K562 (cell line): ENCODE results near the gene TPD52L2. TPM values are rescaled to one million over a fixed set of nuclear protein-coding genes. Genes with fewer than 3 reads are reported as not detected.

Experiments used
- HDAC3 ChIP-seq: fragments of 450-650 bp; IDR thresholded peaks from 2 replicates; pipeline ENCODE4 v1.6.1; 2018; ENCODE audit warnings: borderline replicate concordance, mild to moderate bottlenecking, moderate library complexity; ENCODE audit not compliant: partially characterized antibody
- HMG20A ChIP-seq: fragments of 450-650 bp; formaldehyde crosslinking; conservative IDR thresholded peaks from 2 replicates; pipeline ENCODE4 v1.4.0; 2020; ENCODE audit warnings: mild to moderate bottlenecking, mixed read lengths
- JUNB ChIP-seq: fragments of 450-650 bp; formaldehyde crosslinking; conservative IDR thresholded peaks from 2 replicates; pipeline ENCODE4 v1.4.0; 2020; ENCODE audit warnings: mild to moderate bottlenecking
- NCOA2 ChIP-seq, 2 experiments: fragments of 450-650 bp; IDR thresholded peaks; 2 replicates each; pipeline ENCODE4 v1.6.1; 2018; ENCODE audit warnings: mild to moderate bottlenecking in 2 of 2, moderate library complexity in 1 of 2; ENCODE audit not compliant: partially characterized antibody in 2 of 2
- NR2F6 ChIP-seq: fragments of 450-650 bp; formaldehyde crosslinking; IDR thresholded peaks from 2 replicates; pipeline ENCODE4 v1.4.0; 2020; ENCODE audit warnings: mild to moderate bottlenecking
- SIN3A ChIP-seq, 2 experiments: fragments of 150-350 bp in 1 of 2; IDR thresholded peaks; 2 replicates each; pipeline ENCODE4 v1.6.1; 2011 to 2016; ENCODE audit warnings: borderline replicate concordance in 2 of 2, low read depth in 2 of 2, low read length in 2 of 2, mild to moderate bottlenecking in 2 of 2, moderate library complexity in 2 of 2; ENCODE audit not compliant: control insufficient read depth in 1 of 2
- ZNF239 ChIP-seq: fragments of 250-450 bp; sonication (Bioruptor Pico); IDR thresholded peaks from 2 replicates; pipeline ENCODE4 v1.4.0; 2020; ENCODE audit warnings: mild to moderate bottlenecking
- ZNF644 ChIP-seq: fragments of 200-800 bp; sonication (Bioruptor generic); IDR thresholded peaks from 2 replicates; pipeline ENCODE4 v1.6.1; 2016; ENCODE audit warnings: low read depth, missing genetic modification characterization, missing compliant biosample characterization
- polyA plus RNA-seq, 8 experiments: library from polyadenylated mRNA; depleted of rRNA in 4 of 8; stranded (reverse) in 5 of 8; unstranded in 3 of 8; fragments of >200 nt; fragmentation: Nextera tagmentation in 2 of 8; fragmentation: Illumina TruSeq in 1 of 8; extraction: Ambion mirVana in 2 of 8; extraction: Trizol in 1 of 8; gene quantifications; 2 replicates each; pipeline versions ENCODE4 v1.2.1 to v1.2.3, GENCODE V29; 2011 to 2014; ENCODE audit warnings: inconsistent platforms in 1 of 8, missing spikeins in 1 of 8
- total RNA-seq, 7 experiments: library from RNA; depleted of rRNA in 6 of 7; stranded (reverse); fragments of >200 nt in 6 of 7; fragmentation: Illumina TruSeq in 2 of 7; extraction: Trizol in 2 of 7; gene quantifications; 2 replicates each; pipeline versions ENCODE4 v1.2.1 to v1.2.3, GENCODE V29; 2011 to 2021; ENCODE audit warnings: low replicate concordance in 1 of 7
- TF ChIP-seq, protein P1 (sequence below): fragments of 250-450 bp; sonication (Bioruptor Pico); IDR thresholded peaks from 2 replicates; pipeline ENCODE4 v1.4.0; 2020; ENCODE audit warnings: mild to moderate bottlenecking, moderate library complexity
- TF ChIP-seq, protein P2 (sequence below): sonication (generic); formaldehyde crosslinking; IDR thresholded peaks from 2 replicates; pipeline ENCODE4 v1.8.1; 2023; ENCODE audit warnings: mild to moderate bottlenecking, missing genetic modification reagents
- TF ChIP-seq, protein P3 (sequence below): sonication (generic); formaldehyde crosslinking; IDR thresholded peaks from 2 replicates; pipeline ENCODE4 v1.8.0; 2022; ENCODE audit warnings: mild to moderate bottlenecking, missing genetic modification reagents, borderline replicate concordance
- TF ChIP-seq, protein P4 (sequence below), 2 experiments: fragments of 450-650 bp; IDR thresholded peaks; 2 replicates each; pipeline ENCODE4 v1.6.1; 2018; ENCODE audit warnings: mild to moderate bottlenecking in 2 of 2, low read depth in 1 of 2; ENCODE audit not compliant: partially characterized antibody in 2 of 2
- TF ChIP-seq, protein P5 (sequence below): fragments of 450-650 bp; formaldehyde crosslinking; IDR thresholded peaks from 2 replicates; pipeline ENCODE4 v1.4.0; 2022; ENCODE audit warnings: missing genetic modification characterization

Gene TPD52L2
- total and polyA plus RNA-seq, 9 of the 15 experiments (the other 6 are each of a cell fraction or from before 2014, with no cell fraction given), result 1.9 to 117 (median 74.6) TPM

DNA sequence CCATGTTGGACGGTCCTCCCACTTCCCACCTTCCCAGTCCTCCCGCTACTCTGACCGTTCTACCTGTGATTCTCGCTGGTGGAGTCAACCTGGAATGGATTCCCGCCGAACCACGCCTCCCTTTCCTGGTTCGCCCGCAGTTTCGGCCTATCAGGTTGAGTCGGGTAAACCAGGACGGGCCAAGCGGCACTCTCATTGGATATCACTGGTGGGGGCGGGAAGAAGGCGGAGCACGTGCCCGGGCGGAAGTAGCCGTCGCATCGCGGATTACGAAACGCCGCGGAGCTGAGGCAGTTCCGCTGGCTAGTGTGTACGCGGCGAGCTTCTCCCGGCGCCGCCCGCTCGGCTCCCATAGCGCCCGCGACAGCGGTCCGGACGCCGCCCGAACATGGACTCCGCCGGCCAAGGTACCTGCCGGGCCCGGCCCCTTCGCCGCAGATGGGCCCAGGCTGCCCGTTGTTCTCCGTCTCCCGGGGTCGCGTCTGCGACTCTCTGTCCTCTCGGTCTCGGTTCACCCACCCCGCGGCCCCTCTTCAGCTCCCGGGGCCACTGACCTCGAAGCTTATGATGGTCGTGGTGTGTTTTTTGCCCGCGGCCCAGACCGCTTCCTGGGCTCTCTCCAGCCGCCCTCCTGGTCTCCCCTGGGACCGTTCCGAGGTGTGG lies at the start of gene TPD52L2 (continued):
- TF ChIP-seq, protein P1, sequence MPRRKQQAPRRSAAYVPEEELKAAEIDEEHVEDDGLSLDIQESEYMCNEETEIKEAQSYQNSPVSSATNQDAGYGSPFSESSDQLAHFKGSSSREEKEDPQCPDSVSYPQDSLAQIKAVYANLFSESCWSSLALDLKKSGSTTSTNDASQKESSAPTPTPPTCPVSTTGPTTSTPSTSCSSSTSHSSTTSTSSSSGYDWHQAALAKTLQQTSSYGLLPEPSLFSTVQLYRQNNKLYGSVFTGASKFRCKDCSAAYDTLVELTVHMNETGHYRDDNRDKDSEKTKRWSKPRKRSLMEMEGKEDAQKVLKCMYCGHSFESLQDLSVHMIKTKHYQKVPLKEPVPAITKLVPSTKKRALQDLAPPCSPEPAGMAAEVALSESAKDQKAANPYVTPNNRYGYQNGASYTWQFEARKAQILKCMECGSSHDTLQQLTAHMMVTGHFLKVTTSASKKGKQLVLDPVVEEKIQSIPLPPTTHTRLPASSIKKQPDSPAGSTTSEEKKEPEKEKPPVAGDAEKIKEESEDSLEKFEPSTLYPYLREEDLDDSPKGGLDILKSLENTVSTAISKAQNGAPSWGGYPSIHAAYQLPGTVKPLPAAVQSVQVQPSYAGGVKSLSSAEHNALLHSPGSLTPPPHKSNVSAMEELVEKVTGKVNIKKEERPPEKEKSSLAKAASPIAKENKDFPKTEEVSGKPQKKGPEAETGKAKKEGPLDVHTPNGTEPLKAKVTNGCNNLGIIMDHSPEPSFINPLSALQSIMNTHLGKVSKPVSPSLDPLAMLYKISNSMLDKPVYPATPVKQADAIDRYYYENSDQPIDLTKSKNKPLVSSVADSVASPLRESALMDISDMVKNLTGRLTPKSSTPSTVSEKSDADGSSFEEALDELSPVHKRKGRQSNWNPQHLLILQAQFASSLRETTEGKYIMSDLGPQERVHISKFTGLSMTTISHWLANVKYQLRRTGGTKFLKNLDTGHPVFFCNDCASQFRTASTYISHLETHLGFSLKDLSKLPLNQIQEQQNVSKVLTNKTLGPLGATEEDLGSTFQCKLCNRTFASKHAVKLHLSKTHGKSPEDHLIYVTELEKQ (CRISPR knock-in tag), result no peak
- TF ChIP-seq, protein P2, sequence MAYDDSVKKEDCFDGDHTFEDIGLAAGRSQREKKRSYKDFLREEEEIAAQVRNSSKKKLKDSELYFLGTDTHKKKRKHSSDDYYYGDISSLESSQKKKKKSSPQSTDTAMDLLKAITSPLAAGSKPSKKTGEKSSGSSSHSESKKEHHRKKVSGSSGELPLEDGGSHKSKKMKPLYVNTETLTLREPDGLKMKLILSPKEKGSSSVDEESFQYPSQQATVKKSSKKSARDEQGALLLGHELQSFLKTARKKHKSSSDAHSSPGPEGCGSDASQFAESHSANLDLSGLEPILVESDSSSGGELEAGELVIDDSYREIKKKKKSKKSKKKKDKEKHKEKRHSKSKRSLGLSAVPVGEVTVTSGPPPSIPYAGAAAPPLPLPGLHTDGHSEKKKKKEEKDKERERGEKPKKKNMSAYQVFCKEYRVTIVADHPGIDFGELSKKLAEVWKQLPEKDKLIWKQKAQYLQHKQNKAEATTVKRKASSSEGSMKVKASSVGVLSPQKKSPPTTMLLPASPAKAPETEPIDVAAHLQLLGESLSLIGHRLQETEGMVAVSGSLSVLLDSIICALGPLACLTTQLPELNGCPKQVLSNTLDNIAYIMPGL (CRISPR knock-in tag), result peak; percentile 48; the same call in 1 of the 2 replicates
- TF ChIP-seq, protein P3, sequence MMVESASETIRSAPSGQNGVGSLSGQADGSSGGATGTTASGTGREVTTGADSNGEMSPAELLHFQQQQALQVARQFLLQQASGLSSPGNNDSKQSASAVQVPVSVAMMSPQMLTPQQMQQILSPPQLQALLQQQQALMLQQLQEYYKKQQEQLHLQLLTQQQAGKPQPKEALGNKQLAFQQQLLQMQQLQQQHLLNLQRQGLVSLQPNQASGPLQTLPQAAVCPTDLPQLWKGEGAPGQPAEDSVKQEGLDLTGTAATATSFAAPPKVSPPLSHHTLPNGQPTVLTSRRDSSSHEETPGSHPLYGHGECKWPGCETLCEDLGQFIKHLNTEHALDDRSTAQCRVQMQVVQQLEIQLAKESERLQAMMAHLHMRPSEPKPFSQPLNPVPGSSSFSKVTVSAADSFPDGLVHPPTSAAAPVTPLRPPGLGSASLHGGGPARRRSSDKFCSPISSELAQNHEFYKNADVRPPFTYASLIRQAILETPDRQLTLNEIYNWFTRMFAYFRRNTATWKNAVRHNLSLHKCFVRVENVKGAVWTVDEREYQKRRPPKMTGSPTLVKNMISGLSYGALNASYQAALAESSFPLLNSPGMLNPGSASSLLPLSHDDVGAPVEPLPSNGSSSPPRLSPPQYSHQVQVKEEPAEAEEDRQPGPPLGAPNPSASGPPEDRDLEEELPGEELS (CRISPR knock-in tag), result no peak
- TF ChIP-seq ZNF644 (tag) (no peak), HMG20A (CRISPR knock-in tag) (no peak), HDAC3 (no peak), JUNB (CRISPR knock-in tag) (no peak), SIN3A (IDR thresholded peaks at IDR 0.05; ENCODE audit: borderline replicate concordance in 2 of 2, control insufficient read depth in 1 of 2, low read depth in 2 of 2, low read length in 2 of 2) (peak; percentile 34 to 94; a peak in 2 of 4 replicates), NCOA2 (IDR thresholded peaks at IDR 0.05; ENCODE audit: partially characterized antibody in 2 of 2) (no peak), ZNF239 (CRISPR knock-in tag) (no peak), NR2F6 (CRISPR knock-in tag) (no peak)
- TF ChIP-seq, protein P4, sequence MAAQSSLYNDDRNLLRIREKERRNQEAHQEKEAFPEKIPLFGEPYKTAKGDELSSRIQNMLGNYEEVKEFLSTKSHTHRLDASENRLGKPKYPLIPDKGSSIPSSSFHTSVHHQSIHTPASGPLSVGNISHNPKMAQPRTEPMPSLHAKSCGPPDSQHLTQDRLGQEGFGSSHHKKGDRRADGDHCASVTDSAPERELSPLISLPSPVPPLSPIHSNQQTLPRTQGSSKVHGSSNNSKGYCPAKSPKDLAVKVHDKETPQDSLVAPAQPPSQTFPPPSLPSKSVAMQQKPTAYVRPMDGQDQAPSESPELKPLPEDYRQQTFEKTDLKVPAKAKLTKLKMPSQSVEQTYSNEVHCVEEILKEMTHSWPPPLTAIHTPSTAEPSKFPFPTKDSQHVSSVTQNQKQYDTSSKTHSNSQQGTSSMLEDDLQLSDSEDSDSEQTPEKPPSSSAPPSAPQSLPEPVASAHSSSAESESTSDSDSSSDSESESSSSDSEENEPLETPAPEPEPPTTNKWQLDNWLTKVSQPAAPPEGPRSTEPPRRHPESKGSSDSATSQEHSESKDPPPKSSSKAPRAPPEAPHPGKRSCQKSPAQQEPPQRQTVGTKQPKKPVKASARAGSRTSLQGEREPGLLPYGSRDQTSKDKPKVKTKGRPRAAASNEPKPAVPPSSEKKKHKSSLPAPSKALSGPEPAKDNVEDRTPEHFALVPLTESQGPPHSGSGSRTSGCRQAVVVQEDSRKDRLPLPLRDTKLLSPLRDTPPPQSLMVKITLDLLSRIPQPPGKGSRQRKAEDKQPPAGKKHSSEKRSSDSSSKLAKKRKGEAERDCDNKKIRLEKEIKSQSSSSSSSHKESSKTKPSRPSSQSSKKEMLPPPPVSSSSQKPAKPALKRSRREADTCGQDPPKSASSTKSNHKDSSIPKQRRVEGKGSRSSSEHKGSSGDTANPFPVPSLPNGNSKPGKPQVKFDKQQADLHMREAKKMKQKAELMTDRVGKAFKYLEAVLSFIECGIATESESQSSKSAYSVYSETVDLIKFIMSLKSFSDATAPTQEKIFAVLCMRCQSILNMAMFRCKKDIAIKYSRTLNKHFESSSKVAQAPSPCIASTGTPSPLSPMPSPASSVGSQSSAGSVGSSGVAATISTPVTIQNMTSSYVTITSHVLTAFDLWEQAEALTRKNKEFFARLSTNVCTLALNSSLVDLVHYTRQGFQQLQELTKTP (IDR thresholded peaks at IDR 0.05; ENCODE audit: low read depth in 1 of 2, partially characterized antibody in 2 of 2), result no peak
- TF ChIP-seq, protein P5, sequence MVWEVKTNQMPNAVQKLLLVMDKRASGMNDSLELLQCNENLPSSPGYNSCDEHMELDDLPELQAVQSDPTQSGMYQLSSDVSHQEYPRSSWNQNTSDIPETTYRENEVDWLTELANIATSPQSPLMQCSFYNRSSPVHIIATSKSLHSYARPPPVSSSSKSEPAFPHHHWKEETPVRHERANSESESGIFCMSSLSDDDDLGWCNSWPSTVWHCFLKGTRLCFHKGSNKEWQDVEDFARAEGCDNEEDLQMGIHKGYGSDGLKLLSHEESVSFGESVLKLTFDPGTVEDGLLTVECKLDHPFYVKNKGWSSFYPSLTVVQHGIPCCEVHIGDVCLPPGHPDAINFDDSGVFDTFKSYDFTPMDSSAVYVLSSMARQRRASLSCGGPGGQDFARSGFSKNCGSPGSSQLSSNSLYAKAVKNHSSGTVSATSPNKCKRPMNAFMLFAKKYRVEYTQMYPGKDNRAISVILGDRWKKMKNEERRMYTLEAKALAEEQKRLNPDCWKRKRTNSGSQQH, result no peak
